Activated effector memory CD4-positive, alpha-beta T cell treated with anti-CD3 and anti-CD28 coated beads, Interleukin-2, amount 50 U/mL, for 16 hours (primary cell): ENCODE results near the gene SH3PXD2B.
"Not testable (repeated sequence)": the region's sequence is repeated elsewhere in the genome, so short reads cannot be mapped to it uniquely, and the experiment has no call there.

Experiments used
- DNase-seq: peaks from one replicate; pipeline ENCODE4 v3.0.0-alpha.2; 2020

The SH3PXD2B gene

GRCh38 chr5:172415362-172416275 is 38.7 kb downstream of the SH3PXD2B start:
- DNase-seq = no peak

GRCh38 chr5:172414531-172415361 is 39.6 kb downstream of the SH3PXD2B start:
- no peak for DNase-seq

GRCh38 chr5:172413601-172414171 is 40.6 kb downstream of the SH3PXD2B start:
- no peak for DNase-seq

DNA sequence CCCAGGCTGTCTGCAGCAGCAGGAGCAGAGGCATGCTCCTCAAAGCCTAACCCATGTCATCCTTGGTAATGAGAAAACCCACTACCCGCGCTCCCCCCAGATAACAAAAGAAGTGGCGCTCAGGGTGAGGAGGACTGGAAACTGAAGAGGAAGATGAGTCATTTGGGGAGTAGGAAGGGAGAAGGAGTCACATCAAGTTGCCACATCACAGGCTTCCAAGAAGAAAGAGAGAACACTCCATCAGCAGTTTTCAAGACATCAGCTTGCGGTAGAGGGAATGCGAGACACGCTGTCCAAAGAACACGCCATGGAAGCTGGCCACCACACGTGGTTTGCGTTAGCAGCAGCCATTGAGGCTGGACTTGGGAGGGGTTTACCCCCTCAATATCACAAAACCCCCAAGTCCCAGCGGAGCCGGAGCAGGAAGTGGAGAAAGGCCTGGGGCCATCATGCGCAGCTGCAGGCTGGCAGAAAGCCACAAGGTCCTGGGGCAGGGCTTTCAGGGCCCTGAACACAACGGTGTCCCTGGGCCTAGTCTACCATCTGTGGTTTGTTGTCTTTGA is 41.5 kb downstream of the SH3PXD2B start:
- DNase-seq = no peak

DNA sequence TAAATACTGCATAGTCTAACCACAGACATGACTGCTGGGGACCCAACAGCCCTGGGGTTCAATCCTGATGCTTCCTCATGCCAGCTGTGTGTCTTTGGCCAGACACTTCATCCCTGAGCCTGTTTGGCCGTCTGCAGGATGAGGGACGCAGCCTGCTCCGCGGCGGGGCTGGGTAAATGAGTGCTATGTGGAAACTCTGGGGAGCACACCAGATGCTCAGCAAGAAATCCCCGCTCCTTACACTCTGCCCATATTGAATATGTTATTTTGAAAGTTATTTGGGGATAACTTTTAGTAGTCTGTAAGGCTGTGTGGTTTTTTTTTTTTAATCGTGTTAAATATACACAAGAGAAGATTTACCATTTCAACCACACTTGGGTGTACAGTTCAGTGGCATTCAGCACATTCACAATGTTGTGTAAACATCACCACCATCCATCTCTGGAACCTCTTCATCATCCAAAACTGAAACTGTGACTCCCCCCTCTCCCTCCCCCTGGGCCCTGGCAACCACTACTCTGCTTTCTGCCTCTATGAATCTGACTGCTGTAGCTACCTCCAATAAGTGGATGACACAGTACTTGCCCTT is 42.7 kb downstream of the SH3PXD2B start:
- DNase-seq = no peak

- no peak for DNase-seq
Observed at GRCh38 chr5:172410662-172411483, 43.5 kb downstream of the SH3PXD2B start.

DNA sequence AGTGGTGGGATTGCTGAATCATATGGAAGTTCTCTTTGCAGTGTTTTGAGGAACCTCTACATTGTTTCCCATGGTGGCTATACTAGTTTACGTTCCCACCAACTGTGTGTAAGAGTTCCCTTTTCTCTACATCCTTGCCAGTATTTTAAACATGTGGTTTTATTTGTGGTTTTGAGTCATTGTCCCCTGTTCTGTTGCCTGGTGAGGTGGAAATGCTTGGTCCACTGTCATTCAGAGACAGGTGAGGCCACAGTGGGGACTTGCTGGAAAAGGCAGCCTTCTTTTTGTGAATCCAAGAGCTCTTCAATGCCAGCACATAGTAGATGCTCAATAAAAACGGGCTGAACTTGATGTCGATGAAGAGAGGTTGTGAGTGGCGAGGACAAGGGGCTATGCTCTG is 44.2 kb downstream of the SH3PXD2B start:
- DNase-seq = no peak

DNA sequence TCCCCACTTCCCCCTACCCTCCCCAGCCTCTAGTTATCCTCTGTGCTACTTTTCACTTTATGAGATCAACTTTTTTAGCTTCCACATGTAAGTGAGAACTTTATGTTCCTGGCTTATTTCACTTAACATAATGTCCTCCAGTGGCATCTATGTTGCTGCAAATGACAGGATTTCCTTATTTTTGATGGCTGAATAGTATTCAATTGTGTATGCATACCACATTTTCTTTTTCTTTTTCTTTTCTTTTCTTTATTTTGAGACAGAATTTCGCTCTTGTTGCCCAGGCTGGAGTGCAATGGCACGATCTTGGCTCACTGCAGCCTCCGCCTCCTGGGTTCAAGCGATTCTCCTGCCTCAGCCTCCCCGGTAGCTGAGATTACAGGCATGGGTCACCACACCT is 44.8 kb downstream of the SH3PXD2B start:
- DNase-seq = not testable (repeated sequence)

DNA sequence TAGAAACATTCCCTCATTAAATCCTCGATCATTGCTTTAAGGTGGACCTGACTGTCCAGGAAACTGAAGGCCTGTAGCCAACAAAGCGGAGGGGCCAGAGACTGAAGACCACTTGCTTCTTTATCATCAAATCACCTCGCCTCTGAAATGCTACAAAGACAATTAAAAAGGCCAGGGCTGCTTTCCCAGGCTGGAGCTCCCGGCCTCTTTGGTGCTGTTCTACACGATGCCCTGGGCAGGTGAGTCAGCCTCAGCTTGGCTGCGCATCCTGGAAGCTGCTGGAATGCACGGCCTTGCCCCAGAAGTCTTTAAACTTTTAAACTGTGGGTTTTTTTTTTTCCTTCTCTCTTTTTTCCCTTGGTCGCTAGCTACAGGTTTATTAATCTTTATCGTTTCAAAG is 46.5 kb downstream of the SH3PXD2B start:
- no peak for DNase-seq

GRCh38 chr5:172407241-172407691 is 47.1 kb downstream of the SH3PXD2B start:
- DNase-seq = no peak

DNA sequence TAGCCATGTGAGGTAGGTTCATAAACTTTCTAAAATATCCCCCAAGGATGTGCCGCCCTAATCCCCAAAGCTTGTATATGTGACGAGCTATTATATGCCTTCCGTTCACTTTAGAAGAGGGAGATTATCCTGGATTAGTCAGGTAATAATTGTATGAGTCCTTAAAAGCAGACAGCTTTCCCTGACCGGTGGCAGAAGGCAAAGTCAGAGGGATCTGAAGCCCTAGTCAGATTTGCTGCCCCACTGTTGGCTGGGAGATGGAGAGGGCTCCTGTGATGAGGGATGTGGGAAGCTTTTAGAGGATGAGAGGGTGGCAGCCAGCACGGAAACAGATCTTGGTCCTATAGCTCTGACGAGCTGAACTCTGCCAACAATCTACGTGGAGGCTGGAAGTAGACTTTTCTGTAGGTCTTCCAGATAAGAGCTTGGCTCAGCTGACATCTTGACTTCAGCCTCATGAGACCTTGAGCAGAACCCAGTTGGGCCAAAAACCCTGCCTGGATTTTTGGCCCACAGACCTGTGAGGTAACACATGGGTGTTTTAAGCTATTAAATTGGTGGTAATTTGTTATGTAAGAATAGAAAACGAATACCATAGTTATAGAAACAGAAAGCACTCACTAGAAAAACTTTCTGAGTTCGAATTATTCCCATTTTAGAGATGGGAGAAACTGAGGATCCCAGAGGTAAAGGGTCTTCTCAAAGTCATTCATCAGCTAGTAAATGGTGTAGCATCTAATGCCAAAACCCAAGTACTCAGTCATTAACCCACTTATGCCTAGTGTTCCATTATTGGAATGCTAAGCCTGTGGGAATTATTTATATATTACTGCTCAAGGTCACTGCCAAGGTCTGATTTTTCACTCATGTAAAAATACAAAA is 48.9 kb downstream of the SH3PXD2B start:
- DNase-seq = no peak

DNA sequence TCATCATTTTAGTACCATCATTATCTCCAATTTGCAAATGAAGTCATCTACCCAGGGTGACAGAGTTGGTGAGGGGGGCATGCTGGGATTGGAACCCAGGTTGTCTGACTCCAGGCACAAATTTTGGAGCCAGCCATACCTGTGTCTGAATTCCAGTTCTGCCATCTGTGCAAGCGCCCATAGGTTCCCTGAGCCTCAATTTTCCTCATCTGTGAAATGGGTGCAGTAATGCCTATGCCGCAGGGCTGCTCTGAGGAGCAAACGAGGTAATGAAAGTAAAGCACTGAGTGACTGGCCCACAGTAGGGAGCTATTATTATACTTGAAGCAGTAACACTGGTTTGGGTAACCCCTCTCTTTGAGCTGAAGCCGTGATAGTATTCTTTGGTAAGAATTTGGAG is 49.6 kb downstream of the SH3PXD2B start:
- DNase-seq = no peak

GRCh38 chr5:172403817-172404216 is 50.5 kb downstream of the SH3PXD2B start:
- DNase-seq = no peak

GRCh38 chr5:172403189-172403796 is 51.0 kb downstream of the SH3PXD2B start:
- DNase-seq = no peak

DNA sequence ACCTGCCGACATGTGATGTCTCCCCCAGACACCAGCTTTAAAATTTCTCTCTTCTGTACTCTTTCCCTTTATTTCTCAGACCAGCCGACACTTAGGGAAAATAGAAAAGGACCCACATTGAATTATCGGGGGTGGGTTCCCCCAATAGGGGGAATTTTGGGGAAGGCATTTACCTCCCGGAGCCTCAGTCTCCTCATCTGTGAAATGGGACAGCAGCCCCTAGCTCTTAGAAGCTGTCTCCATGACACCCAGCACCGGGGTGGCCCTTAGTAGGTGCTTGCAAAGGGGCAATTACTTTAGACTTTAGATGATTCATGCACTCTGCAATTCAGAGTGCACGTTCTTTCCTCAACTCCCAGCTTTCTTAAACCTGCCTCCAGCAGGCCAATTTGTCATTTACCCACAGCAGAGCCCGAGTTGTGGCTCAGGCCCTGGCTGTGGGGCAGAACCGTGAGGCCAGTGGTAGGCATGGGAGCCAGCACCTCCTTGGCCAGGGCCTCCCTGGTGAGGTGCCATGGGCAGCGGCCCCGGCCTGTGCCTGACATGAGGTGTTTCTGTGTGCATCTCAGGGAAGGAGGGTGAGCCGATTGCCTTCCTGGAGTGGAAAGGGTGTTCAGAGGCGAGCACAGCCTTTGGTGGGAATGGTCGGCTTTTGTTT is 51.7 kb downstream of the SH3PXD2B start:
- DNase-seq = no peak

DNA sequence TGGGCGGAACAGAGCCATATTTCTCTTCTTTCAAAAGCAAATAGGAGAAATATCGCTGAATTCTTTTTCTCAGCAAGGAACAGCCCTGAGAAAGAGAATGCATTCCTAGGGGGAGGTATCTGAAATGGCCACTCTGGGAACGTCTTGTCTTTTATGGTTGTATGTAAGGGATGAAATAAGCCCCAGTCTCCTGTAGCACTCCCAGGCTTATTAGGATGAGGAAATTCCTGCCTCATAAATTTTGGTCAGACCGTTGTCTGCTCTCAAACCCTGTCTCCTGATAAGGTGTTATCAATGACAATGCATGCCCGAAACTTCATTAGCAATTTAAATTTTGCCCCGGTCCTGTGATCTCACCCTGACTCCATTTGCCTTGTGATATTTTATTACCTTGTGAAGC is 52.3 kb downstream of the SH3PXD2B start:
- not testable (repeated sequence) for DNase-seq

DNA sequence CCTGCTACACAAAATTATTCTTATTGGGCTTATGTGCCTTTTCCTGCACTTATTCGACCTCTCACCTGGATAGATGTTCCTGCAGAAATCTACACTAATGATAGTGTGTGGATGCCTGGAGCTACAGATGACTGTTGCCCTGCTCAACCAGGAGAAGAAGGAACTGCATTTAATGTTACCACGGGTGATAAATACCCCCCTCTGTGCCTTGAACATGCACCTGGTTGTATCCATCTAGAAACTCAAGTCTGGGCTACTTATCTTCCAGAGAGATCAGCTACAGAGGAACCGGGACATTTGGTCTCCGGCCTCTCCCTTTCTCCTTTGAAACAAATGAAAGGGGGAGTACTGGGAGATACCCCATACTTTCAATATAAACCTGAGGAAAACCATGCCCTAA is 54.5 kb downstream of the SH3PXD2B start:
- DNase-seq = no peak

- no peak for DNase-seq
Observed at GRCh38 chr5:172399336-172399735, 55.0 kb downstream of the SH3PXD2B start.

- not testable (repeated sequence) for DNase-seq
Observed at GRCh38 chr5:172398645-172399044, 55.7 kb downstream of the SH3PXD2B start.

DNA sequence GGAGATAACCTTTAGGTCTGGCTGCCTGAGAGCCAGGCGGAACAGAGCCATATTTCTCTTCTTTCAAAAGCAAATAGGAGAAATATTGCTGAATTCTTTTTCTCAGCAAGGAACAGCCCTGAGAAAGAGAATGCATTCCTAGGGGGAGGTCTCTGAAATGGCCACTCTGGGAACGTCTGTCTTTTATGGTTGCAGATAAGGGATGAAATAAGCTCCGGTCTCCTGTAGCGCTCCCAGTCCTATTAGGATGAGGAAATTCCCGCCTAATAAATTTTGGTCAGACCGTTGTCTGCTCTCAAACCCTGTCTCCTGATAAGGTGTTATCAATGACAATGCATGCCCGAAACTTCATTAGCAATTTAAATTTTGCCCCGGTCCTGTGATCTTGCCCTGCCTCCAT is 57.3 kb downstream of the SH3PXD2B start:
- DNase-seq = not testable (repeated sequence)
